Activated T-helper 17 cell treated with anti-CD3 and anti-CD28 coated beads, Interleukin-2, amount 50 U/mL, for 72 hours (primary cell): ENCODE data around the gene ERC2. TPM values are rescaled to one million over a fixed set of nuclear protein-coding genes. Genes with fewer than 3 reads are reported as not detected.

Source experiments
- ATAC-seq: fragments of 150-1000 bp; cut with Tn5 transposase; replicated peaks from 2 replicates; pipeline ENCODE4 v1.10.0; 2021; ENCODE audit warnings: mild to moderate bottlenecking, moderate library complexity
- H3K27ac Mint-ChIP-seq: one replicate; pipeline ENCODE4 v1.8.0; 2022; ENCODE audit warnings: mixed read lengths
- H3K27me3 Mint-ChIP-seq: one replicate; pipeline ENCODE4 v1.8.0; 2022; ENCODE audit warnings: mixed read lengths
- H3K36me3 Mint-ChIP-seq: one replicate; pipeline ENCODE4 v1.8.0; 2022; ENCODE audit warnings: low read depth, mild to moderate bottlenecking, mixed read lengths
- H3K4me1 Mint-ChIP-seq: one replicate; pipeline ENCODE4 v1.8.0; 2022; ENCODE audit warnings: mixed read lengths
- H3K4me3 Mint-ChIP-seq: one replicate; pipeline ENCODE4 v1.8.0; 2022; ENCODE audit warnings: mild to moderate bottlenecking, mixed read lengths
- H3K9me3 Mint-ChIP-seq: one replicate; pipeline ENCODE4 v1.8.0; 2022; ENCODE audit warnings: mixed read lengths
- total RNA-seq, 2 donors: library from RNA; stranded (reverse); gene quantifications; one replicate each; pipeline ENCODE4 v1.2.3, GENCODE V29; 2022

ERC2 gene
- total RNA-seq, 2 donors from 2014 or later, result not detected

DNA sequence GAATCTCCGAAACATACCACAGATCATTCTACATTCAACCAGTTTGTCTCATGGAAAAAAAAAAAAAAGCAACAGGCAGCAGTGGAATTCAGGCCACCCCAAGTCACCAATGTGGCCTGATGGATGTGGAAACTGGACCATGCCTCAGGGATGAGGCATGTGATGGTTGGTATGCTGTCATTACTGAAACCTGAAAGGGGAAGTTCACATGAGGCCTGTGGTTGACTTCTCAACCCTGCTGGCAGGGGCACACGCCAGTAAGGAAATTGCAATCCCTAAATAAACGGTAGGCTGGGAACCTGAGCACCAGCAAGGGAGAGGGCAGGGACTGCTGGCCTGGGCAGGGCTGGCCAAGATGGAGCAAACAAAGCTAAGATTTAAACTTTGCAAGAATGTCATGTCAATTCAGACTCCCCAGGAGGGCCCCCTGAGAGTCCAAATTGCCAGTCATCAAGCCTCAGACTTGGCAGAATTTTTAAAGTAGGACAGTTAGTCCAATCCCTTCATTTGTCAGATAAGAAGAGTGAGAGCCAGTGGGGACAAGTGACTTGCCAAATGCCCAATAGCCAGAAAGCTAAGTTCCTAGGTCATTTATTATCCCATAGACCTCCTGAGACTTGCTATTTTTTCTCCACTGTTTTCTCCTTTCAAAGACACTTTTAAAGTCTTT, 310.4 kb downstream of the ERC2 start:
- Mint-ChIP-seq H3K4me3 (no peak overlapping the region), H3K27ac (no peak overlapping the region), H3K27me3 (no peaks in the 10 kb centered on the region), H3K4me1 (no peaks in the 10 kb centered on the region), H3K9me3 (peaks cover 6% of the 10 kb centered on the region), H3K36me3 (no peaks in the 10 kb centered on the region)
- no peak for ATAC-seq

DNA sequence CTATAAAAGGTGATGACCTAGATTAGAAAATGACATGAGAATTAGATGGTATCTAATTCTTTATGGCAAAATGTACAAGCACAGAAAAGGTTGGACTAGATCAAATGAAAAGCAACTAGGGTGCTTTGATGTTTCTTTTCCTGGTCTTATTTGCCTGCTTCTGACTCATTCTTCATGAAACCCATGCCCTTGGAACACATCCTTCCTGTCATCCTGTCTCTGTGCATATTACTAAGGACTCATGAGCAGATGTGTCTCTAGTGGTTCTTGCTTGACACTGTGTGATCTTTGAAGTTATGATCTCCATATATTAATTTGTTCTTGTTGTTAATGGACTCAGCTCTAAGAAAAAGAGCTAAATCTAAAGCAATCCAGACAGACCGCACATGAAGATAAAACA, 314.0 kb downstream of the ERC2 start:
- Mint-ChIP-seq H3K4me3 (no peak overlapping the region), H3K4me1 (no peaks in the 10 kb centered on the region), H3K36me3 (no peaks in the 10 kb centered on the region), H3K27ac (no peak overlapping the region), H3K9me3 (no peaks in the 10 kb centered on the region), H3K27me3 (no peaks in the 10 kb centered on the region)
- ATAC-seq, result no peak

DNA sequence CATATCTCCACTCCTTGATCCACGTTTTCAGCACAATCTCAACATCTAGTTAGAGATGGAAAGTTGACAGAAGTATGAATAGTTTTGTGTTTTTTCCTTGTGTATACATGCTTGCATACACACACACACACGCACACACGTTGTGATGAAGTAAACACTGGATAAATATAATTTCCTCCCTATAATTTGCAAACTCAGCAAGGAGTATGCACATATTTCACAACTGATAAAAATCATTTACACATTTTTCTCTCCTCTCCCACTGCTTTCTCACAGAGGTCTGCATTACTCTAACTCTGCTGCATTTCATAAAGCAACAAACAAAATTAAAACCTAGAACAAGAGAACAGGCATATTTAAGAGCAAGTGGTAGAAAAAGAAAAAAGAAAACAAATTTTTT, 320.9 kb downstream of the ERC2 start:
- ATAC-seq, result no peak
- H3K9me3 Mint-ChIP-seq, result no peaks in the 10 kb centered on the region
- no peak overlapping the region for H3K27ac Mint-ChIP-seq
- H3K4me3 Mint-ChIP-seq, result no peak overlapping the region
- H3K27me3 Mint-ChIP-seq, result peaks cover 9% of the 10 kb centered on the region
- H3K36me3 Mint-ChIP-seq, result no peaks in the 10 kb centered on the region
- no peaks in the 10 kb centered on the region for H3K4me1 Mint-ChIP-seq

DNA sequence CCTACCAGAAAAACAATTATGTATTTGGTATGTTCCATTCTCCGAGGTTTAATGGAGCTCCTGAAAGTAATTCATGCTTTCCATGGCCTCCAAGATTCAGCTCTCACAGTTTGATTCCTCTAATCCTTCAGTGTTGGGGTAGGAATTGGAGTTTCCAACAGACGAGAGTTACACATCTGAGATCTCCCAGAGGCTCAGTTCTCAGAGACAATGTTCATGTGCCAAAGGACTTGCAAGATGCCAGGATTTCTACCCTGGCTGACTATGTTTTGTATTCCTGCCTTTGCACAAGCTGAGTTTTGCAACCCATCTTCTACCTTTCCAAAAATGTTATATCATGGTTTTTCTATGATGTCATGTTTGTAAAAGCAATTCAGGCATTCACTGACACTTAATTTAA, 322.9 kb downstream of the ERC2 start:
- H3K9me3 Mint-ChIP-seq, result no peaks in the 10 kb centered on the region
- ATAC-seq, result no peak
- H3K36me3 Mint-ChIP-seq, result no peaks in the 10 kb centered on the region
- H3K27ac Mint-ChIP-seq, result no peak overlapping the region
- no peak overlapping the region for H3K4me3 Mint-ChIP-seq
- no peaks in the 10 kb centered on the region for H3K4me1 Mint-ChIP-seq
- H3K27me3 Mint-ChIP-seq, result peaks cover 13% of the 10 kb centered on the region

DNA sequence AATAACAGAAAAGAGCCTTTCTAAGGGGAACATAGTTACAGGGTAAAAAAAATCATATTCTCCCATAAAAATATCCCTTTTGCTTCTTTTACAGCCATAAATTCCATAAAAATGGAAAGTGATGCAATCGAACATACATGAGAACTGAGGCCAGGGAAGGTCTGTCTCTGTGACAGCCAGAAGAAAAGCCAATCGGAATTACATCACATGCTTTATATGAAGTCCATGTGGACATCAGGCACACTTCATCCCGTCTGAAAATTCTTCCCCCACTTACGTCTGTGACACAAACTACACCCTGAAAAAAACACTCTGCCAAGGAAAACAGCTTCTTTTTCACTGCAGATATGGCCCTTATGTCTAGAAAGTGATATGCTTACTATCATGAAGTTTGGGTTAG, 323.5 kb downstream of the ERC2 start:
- Mint-ChIP-seq H3K9me3 (no peaks in the 10 kb centered on the region), H3K4me3 (no peak overlapping the region), H3K36me3 (no peaks in the 10 kb centered on the region), H3K4me1 (no peaks in the 10 kb centered on the region), H3K27ac (no peak overlapping the region), H3K27me3 (peaks cover 15% of the 10 kb centered on the region)
- ATAC-seq, result no peak

DNA sequence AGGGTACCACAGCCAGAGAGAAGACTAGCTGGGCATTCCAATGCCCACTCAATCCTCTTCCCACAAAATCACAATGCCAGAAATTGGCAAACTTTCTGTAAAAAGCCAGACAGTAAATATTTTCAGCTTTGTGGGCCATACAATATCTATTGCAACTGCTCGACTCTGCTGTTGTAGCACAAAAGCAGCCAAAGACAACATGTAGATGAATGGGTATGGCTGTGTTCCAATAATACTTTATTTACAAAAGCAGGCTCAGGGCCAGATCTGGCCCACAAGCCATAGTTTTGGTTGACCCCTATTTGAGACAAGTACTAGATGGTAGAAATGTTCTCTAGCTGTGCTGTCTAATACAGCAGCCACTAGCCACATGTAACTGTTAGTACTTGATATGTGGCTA, 330.9 kb downstream of the ERC2 start:
- Mint-ChIP-seq H3K27me3 (peaks cover 7% of the 10 kb centered on the region), H3K4me1 (no peaks in the 10 kb centered on the region), H3K27ac (no peak overlapping the region), H3K36me3 (no peaks in the 10 kb centered on the region), H3K4me3 (no peak overlapping the region), H3K9me3 (no peaks in the 10 kb centered on the region)
- ATAC-seq, result no peak

DNA sequence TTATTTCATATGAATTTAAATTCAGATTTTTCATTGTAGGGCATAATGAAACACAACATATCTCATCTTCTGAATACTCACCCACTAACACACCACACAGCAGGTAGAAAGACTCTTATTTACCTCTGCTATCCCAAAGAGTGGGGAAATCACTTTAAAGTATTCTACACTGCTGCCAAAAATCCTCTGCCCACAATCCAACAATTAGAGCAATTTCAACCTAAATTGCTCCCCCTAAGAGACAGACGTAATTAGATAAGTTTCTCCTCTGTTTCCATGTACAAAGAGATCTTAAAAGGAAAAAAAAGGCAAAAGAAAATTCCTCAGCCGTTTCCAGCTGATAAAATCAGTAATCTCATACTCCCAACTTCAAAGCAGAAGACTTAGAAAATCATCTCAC, 331.8 kb downstream of the ERC2 start:
- Mint-ChIP-seq H3K4me3 (no peak overlapping the region), H3K9me3 (no peaks in the 10 kb centered on the region), H3K27me3 (peaks cover 7% of the 10 kb centered on the region), H3K36me3 (no peaks in the 10 kb centered on the region), H3K4me1 (no peaks in the 10 kb centered on the region), H3K27ac (no peak overlapping the region)
- no peak for ATAC-seq

DNA sequence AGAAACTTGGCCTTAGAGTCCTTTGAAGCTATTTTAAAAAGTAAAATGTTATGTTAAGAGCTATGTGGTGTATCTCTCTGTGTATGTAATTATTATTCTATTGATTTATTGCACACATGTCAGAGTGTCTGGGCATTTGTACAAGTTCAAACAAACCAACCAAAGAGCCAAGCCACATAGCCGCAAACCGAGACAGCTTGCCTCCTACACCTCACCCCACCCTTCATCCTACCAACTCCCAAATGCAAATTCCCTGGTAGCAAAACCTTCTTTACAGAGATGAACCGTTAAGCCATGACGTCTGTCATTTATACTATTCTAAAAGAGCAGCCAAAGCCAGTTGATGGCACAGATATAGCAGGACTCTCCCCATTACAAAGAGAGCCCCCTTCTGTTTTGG, 332.3 kb downstream of the ERC2 start:
- peaks cover 3% of the 10 kb centered on the region for H3K27me3 Mint-ChIP-seq
- H3K36me3 Mint-ChIP-seq, result no peaks in the 10 kb centered on the region
- no peak for ATAC-seq
- no peaks in the 10 kb centered on the region for H3K9me3 Mint-ChIP-seq
- H3K27ac Mint-ChIP-seq, result no peak overlapping the region
- no peak overlapping the region for H3K4me3 Mint-ChIP-seq
- no peaks in the 10 kb centered on the region for H3K4me1 Mint-ChIP-seq

DNA sequence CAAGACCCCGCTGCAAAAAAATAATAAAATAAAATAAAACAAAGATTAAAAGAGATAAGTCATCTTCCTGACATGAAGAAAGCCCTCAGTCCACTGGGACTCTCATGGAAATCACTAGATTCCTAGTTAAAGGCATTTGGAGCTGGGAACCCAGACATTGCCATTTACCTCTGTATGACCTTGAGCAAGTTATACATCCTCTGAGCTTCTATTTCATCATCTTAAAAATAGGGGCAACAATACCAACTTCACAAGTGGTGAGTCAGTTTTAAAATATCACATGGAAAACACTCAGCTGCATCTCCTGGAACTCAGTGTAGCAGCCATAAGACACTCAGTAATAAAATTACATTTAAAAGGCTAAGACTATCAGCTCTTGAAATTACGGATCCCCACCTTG, 334.8 kb downstream of the ERC2 start:
- Mint-ChIP-seq H3K27ac (no peak overlapping the region), H3K36me3 (no peaks in the 10 kb centered on the region)
- no peak for ATAC-seq

DNA sequence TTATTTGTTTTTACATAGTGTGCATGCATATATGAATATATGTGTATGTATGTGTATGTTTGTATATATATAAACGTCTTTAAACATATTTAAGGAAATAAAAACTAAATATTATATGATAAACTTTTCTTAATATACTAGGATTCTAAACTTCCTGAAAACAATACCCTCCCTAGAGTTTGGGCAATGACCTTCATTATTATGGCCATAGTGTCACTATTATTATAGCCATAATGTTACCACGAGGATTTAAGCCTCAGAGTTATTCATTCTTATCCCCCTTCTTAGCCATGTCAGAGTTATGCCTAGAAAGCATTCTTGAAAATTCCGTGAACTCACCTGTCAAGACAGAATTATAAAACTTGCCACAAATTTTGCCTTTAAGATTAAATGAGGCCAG, 335.5 kb downstream of the ERC2 start:
- ATAC-seq, result no peak

More for the DNA sequence above, 334.8 kb downstream of the ERC2 start:
- H3K9me3 Mint-ChIP-seq, result no peaks in the 10 kb centered on the region
- no peaks in the 10 kb centered on the region for H3K4me1 Mint-ChIP-seq
- H3K4me3 Mint-ChIP-seq, result no peak overlapping the region
- H3K27me3 Mint-ChIP-seq, result no peaks in the 10 kb centered on the region

DNA sequence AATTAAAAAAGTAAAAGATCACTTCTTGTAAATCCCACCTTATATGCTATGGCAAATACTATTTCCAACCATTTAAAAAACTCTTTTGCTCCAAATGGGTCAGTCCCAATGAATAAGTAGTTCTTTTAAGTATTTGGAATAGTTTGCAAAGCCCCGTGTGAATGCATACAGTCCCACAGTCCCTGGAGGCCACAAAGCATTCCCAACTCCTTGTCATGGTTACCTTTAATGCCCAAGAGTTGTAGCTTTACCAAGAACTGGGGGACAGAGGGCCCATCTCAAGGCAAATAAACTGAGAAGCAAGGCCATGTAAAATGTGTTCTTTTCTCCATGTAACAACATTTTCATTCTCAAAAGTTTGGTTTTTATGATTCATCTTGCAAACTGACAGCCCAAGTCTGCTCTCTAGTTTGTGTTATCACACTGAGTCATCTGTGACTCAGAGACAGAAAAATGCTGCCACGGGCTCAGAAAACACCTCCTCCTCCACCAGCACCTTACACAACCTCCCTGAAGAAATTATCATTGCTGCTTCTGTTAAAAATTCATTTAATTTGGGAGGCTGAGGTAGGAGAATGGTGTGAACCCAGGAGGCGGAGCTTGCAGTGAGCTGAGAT, 336.2 kb downstream of the ERC2 start:
- ATAC-seq, result peak; percentile 67
- peaks cover 2% of the 10 kb centered on the region for H3K27me3 Mint-ChIP-seq
- H3K4me1 Mint-ChIP-seq, result no peaks in the 10 kb centered on the region
- no peaks in the 10 kb centered on the region for H3K9me3 Mint-ChIP-seq
- no peak overlapping the region for H3K4me3 Mint-ChIP-seq
- no peak overlapping the region for H3K27ac Mint-ChIP-seq
- H3K36me3 Mint-ChIP-seq, result no peaks in the 10 kb centered on the region

More for the DNA sequence above, 335.5 kb downstream of the ERC2 start:
- Mint-ChIP-seq H3K4me3 (no peak overlapping the region), H3K36me3 (no peaks in the 10 kb centered on the region), H3K4me1 (no peaks in the 10 kb centered on the region), H3K27ac (no peak overlapping the region), H3K27me3 (no peaks in the 10 kb centered on the region), H3K9me3 (no peaks in the 10 kb centered on the region)

DNA sequence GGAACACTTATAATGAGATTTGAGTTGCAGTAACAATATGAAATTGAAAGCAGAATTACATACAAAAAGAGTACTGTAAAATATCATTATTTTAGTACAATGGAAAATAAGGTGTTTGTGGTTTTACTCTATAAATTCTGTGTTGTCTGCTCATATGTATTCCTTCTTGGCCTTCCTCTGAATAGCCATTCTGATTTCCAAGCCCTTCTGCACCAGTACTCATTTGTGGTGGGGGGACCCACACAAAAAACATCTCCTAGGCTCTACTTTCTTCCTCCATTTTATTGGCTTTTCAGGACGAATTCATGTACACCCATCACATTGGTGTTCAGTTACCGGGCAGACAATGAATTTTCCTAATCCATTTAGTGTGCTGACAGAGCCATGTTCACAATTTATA, 338.2 kb downstream of the ERC2 start:
- Mint-ChIP-seq H3K4me1 (no peaks in the 10 kb centered on the region), H3K27ac (no peak overlapping the region), H3K4me3 (no peak overlapping the region), H3K27me3 (peaks cover 3% of the 10 kb centered on the region), H3K36me3 (no peaks in the 10 kb centered on the region), H3K9me3 (no peaks in the 10 kb centered on the region)
- ATAC-seq, result no peak

DNA sequence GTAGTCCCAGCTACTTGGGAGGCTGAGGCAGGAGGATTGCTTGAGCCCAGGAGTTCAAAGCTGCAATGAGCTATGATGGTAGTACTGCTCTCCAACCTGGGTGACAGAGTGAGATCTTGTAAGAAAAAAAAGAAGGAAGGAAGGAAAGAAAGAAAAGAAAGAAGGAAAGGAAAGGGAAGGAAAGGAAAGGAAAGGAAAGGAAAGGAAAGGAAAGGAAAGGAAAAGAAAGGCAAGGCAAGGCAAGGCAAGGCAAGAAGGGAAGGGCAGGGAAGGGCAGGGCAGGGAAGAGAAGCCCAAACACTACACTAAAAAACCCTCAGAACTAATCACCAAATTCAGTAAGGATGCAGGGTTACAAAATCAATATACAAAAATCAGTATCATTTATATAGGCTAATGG, 341.6 kb downstream of the ERC2 start:
- Mint-ChIP-seq H3K4me3 (no peak overlapping the region), H3K9me3 (no peaks in the 10 kb centered on the region), H3K36me3 (no peaks in the 10 kb centered on the region), H3K27me3 (peaks cover 3% of the 10 kb centered on the region), H3K4me1 (no peaks in the 10 kb centered on the region), H3K27ac (no peak overlapping the region)
- no peak for ATAC-seq

DNA sequence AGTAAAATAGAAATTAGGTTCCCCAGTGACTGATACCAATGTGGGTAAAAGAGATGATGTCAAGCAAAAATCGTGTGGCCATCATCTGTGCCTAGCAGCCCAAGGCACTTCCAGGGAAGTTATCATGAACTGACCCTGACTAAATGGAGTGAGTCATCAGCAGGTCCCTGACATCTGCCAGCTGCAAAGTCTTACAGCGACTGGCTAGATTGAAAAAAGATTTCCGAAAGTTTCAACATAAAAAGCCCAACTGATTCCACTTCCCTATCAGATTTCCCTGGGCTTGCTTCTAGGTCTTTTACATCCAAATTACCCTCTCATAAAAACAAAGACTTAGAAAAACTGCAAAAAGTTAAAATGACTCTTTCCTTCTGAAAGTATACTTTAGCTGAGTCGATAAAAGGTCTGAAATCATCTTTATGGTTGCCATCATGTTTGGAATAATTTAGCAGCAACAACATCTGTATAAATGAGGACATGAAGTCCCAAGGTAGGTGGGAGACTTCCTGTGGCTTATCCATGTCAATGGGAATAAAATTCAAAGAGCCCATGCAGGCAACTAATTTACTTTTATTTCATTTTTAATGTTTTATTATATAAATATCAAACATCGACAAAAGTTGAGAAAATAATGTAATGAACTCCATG, 342.8 kb downstream of the ERC2 start:
- H3K27me3 Mint-ChIP-seq, result peaks cover 3% of the 10 kb centered on the region
- no peak for ATAC-seq
- H3K36me3 Mint-ChIP-seq, result no peaks in the 10 kb centered on the region
- H3K4me1 Mint-ChIP-seq, result no peaks in the 10 kb centered on the region
- H3K4me3 Mint-ChIP-seq, result no peak overlapping the region
- H3K27ac Mint-ChIP-seq, result no peak overlapping the region
- H3K9me3 Mint-ChIP-seq, result no peaks in the 10 kb centered on the region

DNA sequence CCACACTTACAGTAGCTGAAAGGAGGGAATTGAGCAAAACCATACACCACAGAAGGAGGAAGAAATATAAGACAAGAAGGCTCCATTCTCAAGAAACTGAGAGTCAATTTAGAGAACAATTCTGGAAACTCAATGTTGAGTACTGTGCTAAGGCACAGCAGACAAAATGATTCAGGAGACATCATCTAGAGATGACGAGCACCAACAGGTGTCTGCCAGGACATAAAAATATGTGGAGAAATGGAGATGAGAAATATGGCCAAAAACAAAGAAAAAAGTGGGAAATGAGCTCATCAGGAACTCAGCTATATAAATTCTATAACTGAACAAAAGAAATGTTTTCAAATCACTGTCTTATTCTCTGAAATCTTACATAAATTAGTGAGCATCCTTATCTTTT, 343.7 kb downstream of the ERC2 start:
- Mint-ChIP-seq H3K9me3 (peaks cover 4% of the 10 kb centered on the region), H3K4me3 (no peak overlapping the region), H3K27me3 (peaks cover 3% of the 10 kb centered on the region), H3K4me1 (no peaks in the 10 kb centered on the region), H3K27ac (no peak overlapping the region), H3K36me3 (no peaks in the 10 kb centered on the region)
- ATAC-seq, result no peak
